Stimulated activated CD4-positive, alpha-beta T cell treated with anti-CD3 and anti-CD28 coated beads, Interleukin-12 subunit alpha, Interleukin-12 subunit beta, amount 100 ng/mL, for 4 hours (primary cell): Measurements from ENCODE around the gene PROX1.
"Not testable (repeated sequence)": the region's sequence is repeated elsewhere in the genome, so short reads cannot be mapped to it uniquely, and the experiment has no call there.

Experiments used
- DNase-seq: peaks from one replicate; pipeline ENCODE4 v3.0.0-alpha.2; 2020

The PROX1 gene

GRCh38 chr1:214075305-214075998, 87.7 kb downstream of the PROX1 start:
- no peak for DNase-seq

GRCh38 chr1:214075999-214076707, 88.4 kb downstream of the PROX1 start:
- DNase-seq: no peak

GRCh38 chr1:214076708-214077065, 88.9 kb downstream of the PROX1 start:
- no peak for DNase-seq

- DNase-seq: no peak
Measured at GRCh38 chr1:214078950-214079349, 91.2 kb downstream of the PROX1 start.

GRCh38 chr1:214085325-214085724, 97.6 kb downstream of the PROX1 start:
- no peak for DNase-seq

- no peak for DNase-seq
Measured at GRCh38 chr1:214086945-214087344, 99.2 kb downstream of the PROX1 start.

GRCh38 chr1:214089003-214089402, 101.2 kb downstream of the PROX1 start:
- not testable (repeated sequence) for DNase-seq
